ENCODE data around the gene GLDN. TPM values are rescaled to one million over a fixed set of nuclear protein-coding genes. Genes with fewer than 3 reads are reported as not detected.

GLDN gene
- total RNA-seq, 1 experiment from 2014 or later: 0.82 TPM

GRCh38 chr15:51386960-51387698 lies 45.7 kb downstream of the GLDN start:
- intact Hi-C loops (cut with micrococcal nuclease; ENCODE audit: unreplicated experiment): no loop called here
- H3K4me1 Mint-ChIP-seq (ENCODE audit: low read depth, unreplicated experiment): no peaks in the 10 kb centered on the region
- H3K36me3 Mint-ChIP-seq (ENCODE audit: insufficient read depth, unreplicated experiment): no peaks in the 10 kb centered on the region
- no peaks in the 10 kb centered on the region for H3K9me3 Mint-ChIP-seq (ENCODE audit: unreplicated experiment)
- H3K4me1 ChIP-seq: no peaks in the 10 kb centered on the region
- CTCF ChIA-PET: no interaction called here
- no peak overlapping the region for H3K4me3 Mint-ChIP-seq (ENCODE audit: unreplicated experiment)
- H3K27ac Mint-ChIP-seq (ENCODE audit: unreplicated experiment): peak overlapping the region; percentile 45
- H3K27me3 ChIP-seq (replicated peaks; ENCODE audit: control insufficient read depth, insufficient read depth, low read length): no peaks in the 10 kb centered on the region
- TF ChIP-seq CTCF (IDR thresholded peaks at IDR 0.05; ENCODE audit: insufficient read depth in 1 of 2, low read depth in 1 of 2, low read length in 1 of 2, severe bottlenecking in 1 of 2, unreplicated experiment in 1 of 2): no peak
- H3K4me3 ChIP-seq (ENCODE audit: low read depth, low read length): no peak overlapping the region
- BruUV-seq (replicated peaks): no TSS peak
- POLR2A ChIA-PET: no interaction called here
- DNase-seq: no peak
- H3K9me3 ChIP-seq: 0 out of 2 replicates have a peak, but pooled peaks cover 1% of the 10 kb centered on the region
- H3K36me3 ChIP-seq (ENCODE audit: control insufficient read depth, insufficient read depth, low read length): no peaks in the 10 kb centered on the region
- H3K27me3 Mint-ChIP-seq (ENCODE audit: insufficient read depth, unreplicated experiment): peaks cover 4% of the 10 kb centered on the region

GRCh38 chr15:51387699-51388041 lies 46.2 kb downstream of the GLDN start:
- no peak for TF ChIP-seq CTCF (IDR thresholded peaks at IDR 0.05; ENCODE audit: insufficient read depth in 1 of 2, low read depth in 1 of 2, low read length in 1 of 2, severe bottlenecking in 1 of 2, unreplicated experiment in 1 of 2)
- Mint-ChIP-seq H3K4me3 (ENCODE audit: unreplicated experiment) (no peak overlapping the region), H3K27ac (ENCODE audit: unreplicated experiment) (no peak overlapping the region), H3K27me3 (ENCODE audit: insufficient read depth, unreplicated experiment) (peaks cover 4% of the 10 kb centered on the region), H3K36me3 (ENCODE audit: insufficient read depth, unreplicated experiment) (no peaks in the 10 kb centered on the region), H3K4me1 (ENCODE audit: low read depth, unreplicated experiment) (no peaks in the 10 kb centered on the region), H3K9me3 (ENCODE audit: unreplicated experiment) (no peaks in the 10 kb centered on the region)
- Histone ChIP-seq H3K27me3 (replicated peaks; ENCODE audit: control insufficient read depth, insufficient read depth, low read length) (no peaks in the 10 kb centered on the region), H3K36me3 (ENCODE audit: control insufficient read depth, insufficient read depth, low read length) (no peaks in the 10 kb centered on the region), H3K4me3 (ENCODE audit: low read depth, low read length) (no peak overlapping the region), H3K9me3 (0 out of 2 replicates have a peak, but pooled peaks cover 5% of the 10 kb centered on the region), H3K4me1 (no peaks in the 10 kb centered on the region)
- no peak for DNase-seq
- ChIA-PET POLR2A (no interaction called here), CTCF (no interaction called here)
- no TSS peak for BruUV-seq (replicated peaks)
- intact Hi-C loops (cut with micrococcal nuclease; ENCODE audit: unreplicated experiment): no loop called here

- Mint-ChIP-seq H3K27ac (ENCODE audit: unreplicated experiment) (no peak overlapping the region), H3K27me3 (ENCODE audit: insufficient read depth, unreplicated experiment) (no peaks in the 10 kb centered on the region), H3K36me3 (ENCODE audit: insufficient read depth, unreplicated experiment) (no peaks in the 10 kb centered on the region), H3K4me3 (ENCODE audit: unreplicated experiment) (no peak overlapping the region), H3K9me3 (ENCODE audit: unreplicated experiment) (no peaks in the 10 kb centered on the region), H3K4me1 (ENCODE audit: low read depth, unreplicated experiment) (no peaks in the 10 kb centered on the region)
- Histone ChIP-seq H3K9me3 (0 out of 2 replicates have a peak, but pooled peaks cover 5% of the 10 kb centered on the region), H3K36me3 (ENCODE audit: control insufficient read depth, insufficient read depth, low read length) (no peaks in the 10 kb centered on the region), H3K4me1 (no peaks in the 10 kb centered on the region), H3K27me3 (replicated peaks; ENCODE audit: control insufficient read depth, insufficient read depth, low read length) (no peaks in the 10 kb centered on the region), H3K4me3 (ENCODE audit: low read depth, low read length) (no peak overlapping the region)
- ChIA-PET POLR2A (no interaction called here), CTCF (no interaction called here)
- DNase-seq: no peak
- TF ChIP-seq CTCF (IDR thresholded peaks at IDR 0.05; ENCODE audit: insufficient read depth in 1 of 2, low read depth in 1 of 2, low read length in 1 of 2, severe bottlenecking in 1 of 2, unreplicated experiment in 1 of 2): no peak
- intact Hi-C loops (cut with micrococcal nuclease; ENCODE audit: unreplicated experiment): no loop called here
- BruUV-seq (replicated peaks): no TSS peak
Observed at GRCh38 chr15:51388726-51389125, 47.3 kb downstream of the GLDN start.
